Adipose tissue (tissue), 3 donors: ENCODE data around the gene TXNDC17. TPM values are rescaled to one million over a fixed set of nuclear protein-coding genes. Genes with fewer than 3 reads are reported as not detected.
"Not testable (repeated sequence)": the region's sequence is repeated elsewhere in the genome, so short reads cannot be mapped to it uniquely, and the experiment has no call there.

Experiments
- H3K27ac ChIP-seq: one replicate; pipeline ENCODE4 v1.5.1; 2013; ENCODE audit warnings: low read depth, low read length
- WGBS, 3 donors: extraction: QIAGEN DNeasy Blood & Tissue Kit; methylation state at CpG; one replicate each; pipeline ENCODE4 v1.1.7; 2013; 5-methylcytosine and 5-hydroxymethylcytosine counted together
- polyA plus RNA-seq, 3 donors: library from polyadenylated mRNA; stranded (reverse); fragments of 200-250 nt; gene quantifications; one replicate each; pipeline ENCODE4 v1.2.3, GENCODE V29; 2013
- donor health status: healthy with polysubstance abuse.
- donor health status: Bipolar disorder and iron deficiency.
- donor health status: healthy.

TXNDC17 gene
- 100 to 1,000 TPM in 2 of 3 donors, 10 to 100 TPM in 1; 60.8 to 107 (median 103) TPM for polyA plus RNA-seq

DNA sequence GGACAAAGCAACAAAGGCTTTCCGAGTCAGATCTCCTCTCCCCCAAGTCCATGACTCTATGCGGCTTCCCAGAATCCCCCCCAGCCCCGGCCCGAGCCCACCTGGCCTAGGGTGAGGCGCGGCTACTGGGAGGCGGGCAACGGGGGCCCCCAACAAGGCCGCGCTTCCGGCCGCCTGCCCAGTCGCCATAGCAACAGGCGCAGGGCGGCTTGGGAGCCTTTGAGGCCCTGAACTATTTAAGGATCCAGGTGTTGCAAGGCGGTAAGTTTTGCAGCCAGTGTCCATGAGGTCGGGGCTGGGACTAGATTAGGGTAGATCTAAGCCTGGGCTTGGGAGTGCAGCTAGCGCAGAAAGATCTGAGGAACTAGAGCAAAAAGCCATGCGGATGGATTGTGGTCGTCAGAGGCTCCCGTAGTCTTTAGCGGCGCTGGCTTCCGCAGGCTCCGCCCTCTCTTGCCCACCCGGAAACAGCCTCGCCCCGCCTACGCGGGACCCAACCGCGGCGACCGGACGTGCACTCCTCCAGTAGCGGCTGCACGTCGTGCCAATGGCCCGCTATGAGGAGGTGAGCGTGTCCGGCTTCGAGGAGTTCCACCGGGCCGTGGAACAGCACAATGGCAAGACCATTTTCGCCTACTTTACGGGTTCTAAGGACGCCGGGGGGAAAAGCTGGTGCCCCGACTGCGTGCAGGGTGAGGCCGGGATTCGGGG lies at the start of gene TXNDC17, which contains the start of gene KIAA0753:
TXNDC17 (plus strand) TSS at position 525 of the 711 bp plus-strand sequence; CDS start at position 548, 23 bp downstream.
KIAA0753 (minus strand) TSS at position 176 of the 711 bp plus-strand sequence. CDS start 5,608 bp downstream, outside the sequence.
- H3K27ac ChIP-seq, result no peak within 1 kb of the TSS
- 0 to 1% (median 1%) methylated on average over 52 of the region's 52 CpGs for WGBS, 3 donors

DNA sequence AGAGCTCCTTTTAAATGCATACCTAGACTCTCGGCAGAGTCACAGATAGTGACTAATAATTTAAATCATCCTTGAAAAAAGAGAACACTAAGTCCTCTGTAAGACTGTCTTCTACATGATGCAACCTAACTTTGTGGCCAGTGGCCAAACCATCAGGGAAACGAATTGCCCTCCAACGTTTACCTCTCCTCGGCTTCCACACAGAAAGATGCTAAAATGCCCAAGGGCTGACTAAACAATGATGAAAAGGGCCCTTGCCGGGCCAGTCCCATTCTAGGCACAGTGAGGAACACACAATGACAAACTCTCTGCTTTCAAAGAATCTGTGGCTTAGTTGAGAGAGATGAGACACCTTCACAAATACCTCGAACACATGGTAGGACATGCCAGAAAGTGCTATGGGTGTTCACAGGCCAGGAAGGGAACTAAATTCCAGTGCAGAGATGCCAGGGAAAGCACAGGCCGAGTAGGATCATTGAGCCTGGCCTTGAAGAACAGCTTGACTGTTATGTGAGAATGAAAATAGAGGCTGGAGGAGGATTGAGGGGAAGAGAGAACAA lies 49.2 kb upstream of the TXNDC17 start:
- no peak overlapping the region for H3K27ac ChIP-seq
- 66 to 70% (median 67%) methylated on average over 7 of the region's 7 CpGs for WGBS, 3 donors

DNA sequence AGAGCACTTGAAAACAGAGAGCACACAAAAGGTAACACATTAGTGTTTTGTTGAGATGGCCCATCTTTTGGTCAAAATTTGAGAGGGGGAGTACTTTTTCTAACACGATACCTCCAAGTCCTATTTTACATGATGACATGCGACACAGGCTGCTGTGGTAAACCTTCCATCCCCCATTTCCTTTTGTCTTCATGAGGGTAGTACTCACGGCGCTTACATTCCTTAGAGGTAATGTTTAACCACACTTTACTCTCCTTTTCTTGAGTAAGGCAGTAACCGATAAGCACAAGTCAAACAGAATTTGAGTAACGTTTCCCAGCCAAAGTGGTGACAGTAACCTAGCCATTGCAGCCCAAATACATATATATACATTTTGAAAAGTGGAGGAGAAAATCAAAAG lies 48.7 kb upstream of the TXNDC17 start:
- 48 to 74% (median 71%) methylated on average over 6 of the region's 6 CpGs for WGBS, 3 donors
- H3K27ac ChIP-seq, result no peak overlapping the region

DNA sequence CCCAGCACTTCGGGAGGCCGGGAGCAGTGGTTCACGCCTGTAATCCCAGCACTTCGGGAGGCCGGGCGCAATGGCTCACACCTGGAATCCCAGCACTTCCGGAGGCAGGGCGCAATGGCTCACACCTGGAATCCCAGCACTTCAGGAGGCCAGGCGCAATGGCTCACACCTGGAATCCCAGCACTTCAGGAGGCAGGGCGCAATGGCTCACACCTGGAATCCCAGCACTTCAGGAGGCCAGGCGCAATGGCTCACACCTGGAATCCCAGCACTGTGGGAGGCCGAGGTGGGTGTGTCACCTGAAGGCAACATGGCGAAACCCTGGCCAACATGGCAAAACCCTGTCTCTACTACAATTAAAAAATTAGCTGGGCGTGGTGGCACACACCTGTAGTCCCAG lies 47.5 kb upstream of the TXNDC17 start:
- not testable (repeated sequence) for H3K27ac ChIP-seq

DNA sequence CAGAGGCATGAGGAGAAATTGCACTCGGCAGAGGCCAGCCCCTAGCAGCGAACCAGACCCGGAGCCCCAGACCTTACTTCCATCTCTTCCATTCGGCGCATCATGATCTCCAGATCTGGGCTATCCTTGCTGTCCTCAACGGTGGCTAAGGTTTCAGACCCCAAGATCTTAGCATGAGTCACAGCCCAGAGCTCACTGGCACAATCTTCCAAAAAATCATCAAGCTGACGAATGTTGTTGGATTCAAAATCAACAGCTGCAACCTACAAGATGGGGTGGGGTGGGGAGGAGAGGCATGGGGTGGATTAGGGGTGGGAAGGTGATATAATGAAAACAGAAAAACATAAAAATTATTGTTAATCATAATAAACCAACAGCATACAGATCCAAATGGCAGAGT lies 44.8 kb upstream of the TXNDC17 start:
- no peak overlapping the region for H3K27ac ChIP-seq
- 90 to 94% (median 92%) methylated on average over 7 of the region's 7 CpGs for WGBS, 3 donors

More for the DNA sequence above, 47.5 kb upstream of the TXNDC17 start:
- WGBS, 3 donors, result 98 to 99% (median 99%) methylated on average over 14 of the region's 14 CpGs

DNA sequence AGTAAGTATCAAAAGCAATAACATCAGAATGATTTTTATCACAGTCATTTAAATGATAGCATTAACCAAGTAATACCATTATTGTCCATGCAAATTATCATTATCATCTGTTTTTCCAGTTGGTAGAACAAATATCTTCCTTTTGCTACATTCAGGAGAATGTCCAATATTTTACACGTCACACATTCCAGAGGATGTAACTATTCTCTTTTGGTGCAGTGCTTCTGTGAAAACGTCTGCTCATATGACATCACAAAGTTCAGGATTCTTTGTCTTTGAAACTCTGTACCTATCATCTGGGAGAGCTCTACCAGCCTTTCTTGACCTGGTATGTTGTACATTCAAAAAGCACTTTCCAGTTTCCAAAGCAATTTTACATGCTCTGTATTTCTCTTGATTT lies 44.3 kb upstream of the TXNDC17 start:
- no peak overlapping the region for H3K27ac ChIP-seq
- WGBS, 3 donors, result 78 to 90% (median 88%) methylated on average over 2 of the region's 2 CpGs

DNA sequence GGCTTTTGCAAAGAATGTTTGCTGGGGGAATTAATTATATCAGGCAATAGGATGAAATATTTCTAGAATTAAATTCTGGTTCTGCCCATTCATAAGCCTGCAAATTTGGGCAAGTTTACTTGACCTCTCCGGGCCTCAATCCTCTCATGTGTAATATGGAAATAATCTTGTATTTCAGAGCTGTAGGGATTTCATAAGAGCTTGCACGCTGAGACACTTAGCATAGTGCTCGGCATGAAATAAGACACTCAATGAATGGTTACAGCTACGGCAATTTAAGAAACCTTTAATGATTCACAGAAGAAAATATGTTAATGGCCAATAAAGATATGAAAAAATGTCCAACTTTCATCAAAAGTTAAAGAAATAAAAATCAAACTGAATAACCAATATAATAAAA lies 43.9 kb upstream of the TXNDC17 start:
- WGBS, 3 donors, result 95 to 97% (median 96%) methylated on average over 4 of the region's 4 CpGs
- H3K27ac ChIP-seq, result no peak overlapping the region

DNA sequence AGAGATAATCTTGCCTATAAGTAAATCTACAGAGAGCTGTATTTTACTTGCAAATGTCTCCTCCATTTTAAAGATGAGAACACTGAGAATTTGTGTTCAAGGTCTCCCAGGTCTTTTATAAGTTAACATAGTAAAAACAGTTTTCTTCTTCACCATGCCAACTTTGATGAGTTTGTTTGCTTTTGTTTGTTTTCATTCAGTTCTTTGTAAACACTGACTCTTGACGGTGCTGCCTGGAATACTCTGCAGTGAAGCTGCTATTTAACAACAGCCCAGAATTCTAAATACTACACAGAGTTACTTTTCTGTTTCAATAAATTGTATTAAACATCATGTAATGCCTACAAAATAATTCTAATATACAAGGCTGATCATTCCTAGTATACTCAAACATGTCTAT lies 43.1 kb upstream of the TXNDC17 start:
- 44 to 93% (median 68%) methylated on average over 1 of the region's 1 CpG for WGBS, 3 donors
- H3K27ac ChIP-seq, result no peak overlapping the region

DNA sequence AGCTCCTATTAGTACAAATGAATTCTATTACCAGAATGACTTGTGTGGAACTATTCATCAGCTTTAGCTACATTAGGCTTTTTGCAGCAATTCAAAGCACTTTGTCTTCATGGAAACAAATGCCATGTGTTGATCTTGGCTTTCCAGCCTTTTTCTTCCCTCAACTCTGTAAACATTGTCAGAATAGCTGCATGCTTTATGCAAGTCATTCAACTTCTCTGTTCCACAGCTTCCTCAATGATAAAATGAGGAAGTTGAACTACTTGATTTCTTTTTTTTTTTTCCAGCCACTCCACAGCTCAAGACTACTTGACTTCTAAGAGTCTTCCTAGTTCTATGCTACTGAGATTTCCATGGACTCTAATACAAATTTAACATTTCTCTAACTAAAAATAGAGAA lies 41.5 kb upstream of the TXNDC17 start:
- no peak overlapping the region for H3K27ac ChIP-seq

DNA sequence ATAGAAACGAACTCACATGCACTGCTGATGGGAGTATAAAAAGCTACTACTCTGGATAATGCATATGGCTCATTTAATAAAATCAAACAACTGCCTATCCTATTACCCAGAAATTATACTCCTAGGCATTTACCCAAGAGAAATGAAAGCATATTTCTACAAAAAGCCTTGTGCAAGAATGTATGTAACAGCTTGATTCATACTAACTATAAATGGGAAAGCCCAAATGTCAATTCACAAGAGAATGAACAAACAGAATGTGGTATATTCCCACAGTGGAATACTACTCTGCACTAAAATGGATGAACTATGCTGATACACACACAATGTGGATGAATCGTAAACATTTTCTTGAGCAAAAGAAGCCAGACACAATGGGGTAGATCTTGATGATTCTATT lies 38.7 kb upstream of the TXNDC17 start:
- WGBS, 3 donors, result 93 to 94% (median 93%) methylated on average over 2 of the region's 2 CpGs
- no peak overlapping the region for H3K27ac ChIP-seq

DNA sequence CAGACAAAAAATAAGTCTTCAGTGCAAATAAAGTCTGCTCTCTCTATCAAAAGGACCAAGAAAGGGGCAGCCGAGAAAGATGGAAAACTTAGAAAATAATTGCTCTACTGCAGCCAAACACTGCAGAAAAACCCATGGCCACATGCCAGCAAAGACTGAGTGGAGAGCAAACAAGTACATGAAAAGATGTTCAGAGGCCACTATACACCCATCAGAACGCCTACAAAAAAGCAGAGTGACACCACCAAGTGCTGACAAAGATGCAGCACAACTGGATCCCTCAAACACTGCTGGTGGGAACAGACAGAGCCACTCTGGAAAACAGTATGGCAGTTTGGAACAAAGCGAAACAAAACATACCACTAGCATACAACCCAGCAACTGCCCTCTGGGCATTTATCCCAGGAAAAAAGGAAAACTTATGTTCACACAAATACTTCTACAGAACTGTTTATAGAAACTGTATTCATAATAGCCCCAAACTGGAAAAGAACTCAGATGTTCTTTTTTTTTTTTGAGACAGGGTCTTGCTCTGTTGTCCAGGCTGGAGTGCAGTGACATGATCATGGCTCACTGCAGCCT lies 37.0 kb upstream of the TXNDC17 start:
- 65 to 78% (median 72%) methylated on average over 3 of the region's 3 CpGs for WGBS, 3 donors

DNA sequence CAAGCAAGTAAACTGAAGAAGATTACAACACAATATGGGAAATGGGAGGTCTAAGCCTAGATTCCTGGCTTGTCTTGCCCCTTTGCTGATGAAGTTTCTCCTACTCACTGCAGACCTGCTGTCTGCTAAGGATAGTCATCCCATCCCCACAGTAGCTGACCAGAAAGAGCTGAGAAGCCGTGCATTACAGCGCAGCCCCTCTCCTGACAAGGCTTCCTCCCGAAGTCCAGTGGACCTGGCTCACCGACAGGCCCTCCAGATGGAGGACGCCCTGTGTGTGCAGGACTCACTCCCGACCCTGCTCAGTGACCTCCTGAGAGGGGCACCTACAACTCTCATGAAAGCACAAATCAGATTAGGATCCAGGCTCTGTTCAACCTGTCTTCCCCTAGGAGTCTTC lies 35.7 kb upstream of the TXNDC17 start:
- 90 to 96% (median 91%) methylated on average over 6 of the region's 6 CpGs for WGBS, 3 donors

More for the DNA sequence above, 37.0 kb upstream of the TXNDC17 start:
- H3K27ac ChIP-seq, result no peak overlapping the region

DNA sequence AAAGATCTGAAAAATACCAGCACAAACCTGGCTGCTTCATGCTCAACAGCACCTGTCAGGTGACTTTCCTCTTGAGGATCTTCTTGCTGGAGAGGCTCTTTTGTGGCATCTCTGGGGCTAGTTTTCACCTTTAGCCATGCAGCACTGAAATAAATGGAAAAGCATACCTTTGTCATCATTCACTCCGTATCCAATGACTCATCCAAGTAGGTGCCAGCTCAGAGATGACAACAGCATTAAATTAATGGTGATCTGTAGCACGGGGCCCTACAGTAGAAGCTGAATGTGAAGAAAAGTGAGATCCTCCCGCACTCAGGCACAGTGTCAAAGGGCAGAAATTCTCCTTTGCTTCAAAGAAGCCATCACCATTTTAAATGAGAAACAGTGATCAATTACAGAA lies 32.5 kb upstream of the TXNDC17 start:
- WGBS, 3 donors, result 88 to 93% (median 93%) methylated on average over 3 of the region's 3 CpGs
- H3K27ac ChIP-seq, result no peak overlapping the region

More for the DNA sequence above, 35.7 kb upstream of the TXNDC17 start:
- no peak overlapping the region for H3K27ac ChIP-seq

DNA sequence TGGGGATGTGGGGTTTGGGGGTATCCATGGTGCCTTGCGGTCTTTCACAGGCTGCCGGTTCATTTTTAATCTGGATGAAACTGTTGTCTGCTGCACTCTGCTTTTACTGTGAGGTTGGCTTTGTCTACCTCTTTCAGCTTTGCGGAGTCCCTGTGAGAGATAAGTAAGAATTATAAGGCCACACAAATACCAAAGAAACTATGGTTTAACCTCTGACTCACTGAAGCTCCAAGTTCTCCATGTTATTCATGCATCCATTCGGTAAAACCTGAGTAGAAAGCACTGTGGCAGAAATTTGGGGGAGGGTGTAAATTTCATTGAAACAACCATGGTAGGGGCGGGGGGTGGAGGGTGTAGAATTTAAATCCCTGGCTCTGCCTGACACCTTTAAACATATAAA lies 30.8 kb upstream of the TXNDC17 start:
- 95 to 97% (median 96%) methylated on average over 5 of the region's 5 CpGs for WGBS, 3 donors
- no peak overlapping the region for H3K27ac ChIP-seq

DNA sequence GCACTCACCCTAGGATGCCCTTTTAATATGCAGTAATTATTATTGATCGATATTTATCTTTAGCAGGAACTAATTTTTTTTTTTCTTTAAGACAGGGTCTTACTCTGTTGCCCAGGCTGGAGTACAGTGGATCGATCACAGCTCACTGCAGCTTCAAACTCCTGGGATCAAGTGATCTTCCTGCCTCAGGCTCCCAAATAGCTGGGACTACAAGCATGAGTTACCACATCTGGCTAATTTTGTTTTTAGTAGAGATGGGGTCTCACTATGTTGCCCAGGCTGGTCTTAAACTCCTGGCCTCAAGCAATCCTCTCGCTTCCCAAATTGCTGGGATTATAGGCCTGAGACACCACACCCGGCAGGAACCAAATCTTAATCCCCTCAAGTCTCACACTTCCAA lies 29.6 kb upstream of the TXNDC17 start:
- H3K27ac ChIP-seq, result no peak overlapping the region
- WGBS, 3 donors, result 95 to 99% (median 97%) methylated on average over 4 of the region's 4 CpGs

DNA sequence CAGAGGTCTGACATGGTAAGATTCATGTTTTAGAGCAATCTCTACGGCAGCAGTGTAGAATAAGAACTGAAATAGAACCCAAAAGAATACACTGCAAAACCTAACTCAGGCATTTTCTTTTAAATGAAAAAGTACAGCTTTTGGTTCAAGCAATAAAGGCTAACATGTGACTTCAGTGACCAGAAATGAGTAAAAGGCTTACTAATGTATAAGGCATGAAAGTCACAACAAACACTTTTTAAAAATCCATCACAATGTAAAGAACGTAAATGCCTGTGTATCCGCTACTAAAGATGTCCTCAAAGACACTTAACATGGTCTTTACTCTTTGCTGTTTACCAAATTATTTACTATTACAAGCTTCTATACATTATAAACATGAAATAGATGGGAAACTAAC lies 16.9 kb upstream of the TXNDC17 start:
- WGBS, 3 donors, result 95 to 97% (median 96%) methylated on average over 3 of the region's 3 CpGs
- no peak overlapping the region for H3K27ac ChIP-seq

DNA sequence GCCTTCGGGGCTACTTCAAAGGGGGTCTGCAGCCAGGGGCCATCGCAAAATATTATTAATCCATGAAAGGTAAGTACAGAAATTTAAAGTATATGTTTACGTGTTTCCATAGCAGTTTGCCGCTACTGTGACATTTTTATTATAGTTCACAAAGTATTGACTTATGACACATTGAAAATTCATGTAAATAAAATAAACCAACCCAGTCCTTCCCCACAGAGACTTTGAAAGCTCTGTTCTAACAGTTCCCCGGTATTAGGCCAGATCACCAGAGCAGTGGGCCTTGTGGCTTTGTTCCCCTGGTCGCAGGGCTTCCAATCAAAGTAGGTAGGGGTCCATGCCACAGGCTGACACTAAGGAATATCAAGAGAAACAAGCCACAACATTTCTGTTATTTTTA lies 14.2 kb upstream of the TXNDC17 start:
- 88 to 95% (median 89%) methylated on average over 6 of the region's 6 CpGs for WGBS, 3 donors
- no peak overlapping the region for H3K27ac ChIP-seq

DNA sequence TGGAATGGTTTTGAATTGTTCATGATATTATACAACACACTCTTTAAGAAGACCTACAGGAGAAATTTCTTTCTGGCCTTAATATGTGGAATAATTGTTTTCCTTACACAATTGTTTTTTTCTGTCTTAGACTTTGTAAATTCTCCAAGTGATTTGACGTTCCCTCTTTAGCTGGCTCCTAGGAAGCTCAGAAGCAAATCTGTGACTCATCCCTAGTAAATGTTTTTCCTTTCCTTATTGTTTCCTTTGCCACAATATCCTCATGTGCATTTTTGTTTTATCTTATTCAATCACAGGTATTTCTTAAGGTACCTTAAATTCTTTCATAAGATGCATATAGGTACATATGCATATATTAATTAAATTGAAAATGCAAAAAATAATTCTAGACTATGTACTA lies 13.8 kb upstream of the TXNDC17 start:
- WGBS, 3 donors, result 73 to 89% (median 74%) methylated on average over 1 of the region's 1 CpG
- H3K27ac ChIP-seq, result no peak overlapping the region

DNA sequence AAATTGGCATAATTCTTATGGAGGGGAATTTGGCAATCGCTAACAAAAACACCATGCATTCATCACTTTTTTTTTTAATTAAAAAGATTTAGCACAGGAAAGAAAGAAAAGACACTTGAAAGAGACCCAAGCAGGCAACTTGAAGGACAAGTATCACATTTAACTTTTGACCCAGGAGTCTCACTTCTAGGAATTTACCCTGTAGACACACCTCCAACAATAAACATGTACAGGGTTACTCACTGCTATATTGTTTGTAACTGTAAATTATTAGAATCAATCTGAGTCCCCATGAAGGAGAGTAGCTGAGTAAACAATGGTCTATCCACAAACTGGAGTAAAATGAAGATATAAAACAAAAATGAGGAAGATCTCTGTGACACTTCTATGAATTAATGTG lies 10.5 kb upstream of the TXNDC17 start:
- H3K27ac ChIP-seq, result no peak overlapping the region
- WGBS, 3 donors, result 95 to 100% (median 100%) methylated on average over 1 of the region's 1 CpG

DNA sequence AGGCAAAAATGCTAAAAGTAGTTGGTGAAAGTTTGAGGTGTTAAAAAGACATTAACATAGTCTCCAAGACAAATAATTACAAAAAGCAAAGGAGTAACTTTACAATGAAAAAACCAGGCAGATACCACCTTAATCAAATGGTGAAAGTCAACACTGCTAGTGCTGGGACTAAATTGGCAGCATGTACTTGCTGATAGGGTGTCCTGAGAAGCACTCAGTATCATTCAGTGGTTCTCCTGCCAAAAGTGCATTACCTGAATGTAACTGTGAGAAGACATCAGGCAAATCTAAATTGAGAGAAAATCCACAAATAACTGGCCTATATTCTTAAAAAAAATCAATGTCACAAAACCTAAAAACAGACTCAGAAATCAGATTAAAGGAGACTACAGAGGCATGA lies 8.3 kb upstream of the TXNDC17 start:
- no peak overlapping the region for H3K27ac ChIP-seq
